A673 (cell line): Measurements from ENCODE around the gene TMEM263.

Experiments
- EZH2 ChIP-seq: fragments of 200-600 bp; sonication (generic); IDR thresholded peaks from 2 replicates; pipeline ENCODE4 v1.6.1; 2017; ENCODE audit warnings: borderline replicate concordance, low read depth, mild to moderate bottlenecking, mixed read lengths, antibody characterized with exemption, low read length; ENCODE audit not compliant: poor library complexity, severe bottlenecking
- TF ChIP-seq, protein P1 (sequence below): fragments of 300-800, 200-600 bp; sonication (generic); conservative IDR thresholded peaks from 2 replicates; pipeline ENCODE4 v1.5.1; 2017; ENCODE audit warnings: low read depth, mild to moderate bottlenecking, antibody characterized with exemption, low read length, moderate library complexity, mixed read lengths

GRCh38 chr12:106984588-106985137 lies 29.0 kb downstream of the TMEM263 start:
- TF ChIP-seq, protein P1, sequence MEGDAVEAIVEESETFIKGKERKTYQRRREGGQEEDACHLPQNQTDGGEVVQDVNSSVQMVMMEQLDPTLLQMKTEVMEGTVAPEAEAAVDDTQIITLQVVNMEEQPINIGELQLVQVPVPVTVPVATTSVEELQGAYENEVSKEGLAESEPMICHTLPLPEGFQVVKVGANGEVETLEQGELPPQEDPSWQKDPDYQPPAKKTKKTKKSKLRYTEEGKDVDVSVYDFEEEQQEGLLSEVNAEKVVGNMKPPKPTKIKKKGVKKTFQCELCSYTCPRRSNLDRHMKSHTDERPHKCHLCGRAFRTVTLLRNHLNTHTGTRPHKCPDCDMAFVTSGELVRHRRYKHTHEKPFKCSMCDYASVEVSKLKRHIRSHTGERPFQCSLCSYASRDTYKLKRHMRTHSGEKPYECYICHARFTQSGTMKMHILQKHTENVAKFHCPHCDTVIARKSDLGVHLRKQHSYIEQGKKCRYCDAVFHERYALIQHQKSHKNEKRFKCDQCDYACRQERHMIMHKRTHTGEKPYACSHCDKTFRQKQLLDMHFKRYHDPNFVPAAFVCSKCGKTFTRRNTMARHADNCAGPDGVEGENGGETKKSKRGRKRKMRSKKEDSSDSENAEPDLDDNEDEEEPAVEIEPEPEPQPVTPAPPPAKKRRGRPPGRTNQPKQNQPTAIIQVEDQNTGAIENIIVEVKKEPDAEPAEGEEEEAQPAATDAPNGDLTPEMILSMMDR: no peak
- TF ChIP-seq EZH2: no peak
